HepG2 (cell line): ENCODE results near the gene TBXAS1. TPM values are rescaled to one million over a fixed set of nuclear protein-coding genes. Genes with fewer than 3 reads are reported as not detected.

Experiments used
- HNRNPLL ChIP-seq: fragments of 200-400 bp; formaldehyde crosslinking; IDR thresholded peaks from 2 replicates; pipeline ENCODE4 v1.6.1; 2017; ENCODE audit warnings: mild to moderate bottlenecking, low read depth, low read length; ENCODE audit not compliant: poor library complexity, severe bottlenecking
- NPAS2 ChIP-seq: sonication (generic); formaldehyde crosslinking; IDR thresholded peaks from 2 replicates; pipeline ENCODE4 v1.8.0; 2022; ENCODE audit warnings: mild to moderate bottlenecking, missing genetic modification reagents, borderline replicate concordance
- PITX1 ChIP-seq: sonication (generic); formaldehyde crosslinking; IDR thresholded peaks from 2 replicates; pipeline ENCODE4 v1.5.1; 2020; ENCODE audit warnings: mild to moderate bottlenecking, missing genetic modification reagents
- POGZ ChIP-seq: sonication (generic); formaldehyde crosslinking; IDR thresholded peaks from 2 replicates; pipeline ENCODE4 v1.4.0; 2020; ENCODE audit warnings: mild to moderate bottlenecking, missing genetic modification reagents
- POLR2AphosphoS2 ChIP-seq: IDR thresholded peaks from 2 replicates; pipeline ENCODE4 v1.6.1; 2011; ENCODE audit warnings: low read depth, low read length, improper control_type of control experiment
- ZBTB21 ChIP-seq: sonication (generic); formaldehyde crosslinking; IDR thresholded peaks from 2 replicates; pipeline ENCODE4 v1.4.0; 2020; ENCODE audit warnings: missing genetic modification reagents
- ZNF12 ChIP-seq: sonication (generic); formaldehyde crosslinking; IDR thresholded peaks from 2 replicates; pipeline ENCODE4 v1.5.0; 2020; ENCODE audit warnings: missing genetic modification reagents
- ZNF230 ChIP-seq: sonication (generic); formaldehyde crosslinking; IDR thresholded peaks from 2 replicates; pipeline ENCODE4 v1.4.0; 2020; ENCODE audit warnings: mild to moderate bottlenecking, missing genetic modification reagents
- ZNF263 ChIP-seq: sonication (generic); formaldehyde crosslinking; IDR thresholded peaks from 2 replicates; pipeline ENCODE4 v1.4.0; 2020; ENCODE audit warnings: missing genetic modification reagents
- ZNF30 ChIP-seq: sonication (generic); formaldehyde crosslinking; IDR thresholded peaks from 2 replicates; pipeline ENCODE4 v1.5.0; 2020; ENCODE audit warnings: mild to moderate bottlenecking, missing genetic modification reagents
- ZNF329 ChIP-seq: sonication (generic); formaldehyde crosslinking; IDR thresholded peaks from 2 replicates; pipeline ENCODE4 v1.9.0; 2021; ENCODE audit warnings: low read depth, mild to moderate bottlenecking, missing genetic modification reagents
- polyA plus RNA-seq, 8 experiments: library from polyadenylated mRNA; depleted of rRNA in 3 of 8; stranded (reverse) in 7 of 8; unstranded in 1 of 8; fragments of >200 nt; fragmentation: Illumina TruSeq in 4 of 8; extraction: Trizol in 4 of 8; gene quantifications; 2 replicates each; pipeline versions ENCODE4 v1.2.1 to v1.2.3, GENCODE V29; 2011 to 2016; ENCODE audit warnings: low read depth in 4 of 8, missing spikeins in 1 of 8, mixed read lengths in 1 of 8; ENCODE audit not compliant: insufficient read depth in 1 of 8
- total RNA-seq, 5 experiments: library from RNA; depleted of rRNA; stranded (reverse); fragments of >200 nt; fragmentation: Illumina TruSeq; extraction: Trizol; gene quantifications; 2 replicates each; pipeline ENCODE4 v1.2.3, GENCODE V29; 2016; ENCODE audit warnings: low read depth in 1 of 5
- TF ChIP-seq, protein P1 (sequence below): sonication (generic); formaldehyde crosslinking; IDR thresholded peaks from 2 replicates; pipeline ENCODE4 v1.4.0; 2020; ENCODE audit warnings: mild to moderate bottlenecking, missing genetic modification reagents
- TF ChIP-seq, protein P2 (sequence below): sonication (generic); formaldehyde crosslinking; IDR thresholded peaks from 2 replicates; pipeline ENCODE4 v1.8.0; 2022; ENCODE audit warnings: mild to moderate bottlenecking, missing genetic modification reagents; ENCODE audit not compliant: insufficient replicate concordance
- TF ChIP-seq, protein P3 (sequence below): sonication (generic); formaldehyde crosslinking; IDR thresholded peaks from 2 replicates; pipeline ENCODE4 v1.4.0; 2020; ENCODE audit warnings: mild to moderate bottlenecking, missing genetic modification reagents
- TF ChIP-seq, protein P4 (sequence below): IDR thresholded peaks from 2 replicates; pipeline ENCODE4 v1.6.1; 2018; ENCODE audit warnings: missing genetic modification reagents

The TBXAS1 gene
- total and polyA plus RNA-seq, 2 of the 13 experiments (the other 11 are each of a cell fraction or from before 2014, with no cell fraction given): 4.0 to 4.9 TPM

DNA sequence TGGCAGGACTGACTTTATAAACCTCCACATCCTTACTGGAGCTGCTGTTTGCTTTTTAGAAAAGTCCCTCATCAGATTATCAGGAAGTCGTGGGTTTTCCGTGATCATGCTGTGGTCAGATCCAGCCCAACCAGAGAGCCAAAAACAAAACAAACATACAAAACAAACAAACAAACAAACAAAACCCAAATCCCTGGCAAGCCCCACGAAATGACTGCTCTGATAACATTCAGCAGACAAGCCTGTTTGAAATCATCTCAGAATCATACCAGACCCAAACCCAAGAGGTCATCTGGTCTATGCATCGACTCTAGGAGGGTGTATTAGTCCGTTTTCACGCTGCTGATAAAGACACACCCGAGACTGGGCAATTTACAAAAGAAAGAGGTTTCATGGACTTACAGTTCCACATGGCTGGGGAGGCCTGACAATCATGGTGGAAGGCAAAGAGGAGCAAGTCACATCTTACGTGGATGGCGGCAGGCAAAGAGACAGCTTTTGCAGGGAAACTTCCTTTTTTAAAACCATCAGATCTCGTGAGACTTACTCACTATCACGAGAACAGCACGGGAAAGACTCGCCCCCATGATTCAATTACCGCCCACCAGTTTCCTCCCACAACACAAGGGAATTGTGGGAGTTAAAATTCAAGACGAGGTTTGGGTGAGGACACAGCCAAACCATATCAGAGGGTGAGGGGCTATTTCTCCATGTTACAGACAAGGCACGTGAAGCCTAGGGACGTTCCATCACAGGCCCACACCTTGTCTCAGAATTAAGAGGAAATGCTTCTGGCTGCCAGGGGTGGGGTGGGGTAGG, 148.0 kb downstream of the TBXAS1 start (continued):
- no peak for TF ChIP-seq HNRNPLL
- TF ChIP-seq, protein P1, sequence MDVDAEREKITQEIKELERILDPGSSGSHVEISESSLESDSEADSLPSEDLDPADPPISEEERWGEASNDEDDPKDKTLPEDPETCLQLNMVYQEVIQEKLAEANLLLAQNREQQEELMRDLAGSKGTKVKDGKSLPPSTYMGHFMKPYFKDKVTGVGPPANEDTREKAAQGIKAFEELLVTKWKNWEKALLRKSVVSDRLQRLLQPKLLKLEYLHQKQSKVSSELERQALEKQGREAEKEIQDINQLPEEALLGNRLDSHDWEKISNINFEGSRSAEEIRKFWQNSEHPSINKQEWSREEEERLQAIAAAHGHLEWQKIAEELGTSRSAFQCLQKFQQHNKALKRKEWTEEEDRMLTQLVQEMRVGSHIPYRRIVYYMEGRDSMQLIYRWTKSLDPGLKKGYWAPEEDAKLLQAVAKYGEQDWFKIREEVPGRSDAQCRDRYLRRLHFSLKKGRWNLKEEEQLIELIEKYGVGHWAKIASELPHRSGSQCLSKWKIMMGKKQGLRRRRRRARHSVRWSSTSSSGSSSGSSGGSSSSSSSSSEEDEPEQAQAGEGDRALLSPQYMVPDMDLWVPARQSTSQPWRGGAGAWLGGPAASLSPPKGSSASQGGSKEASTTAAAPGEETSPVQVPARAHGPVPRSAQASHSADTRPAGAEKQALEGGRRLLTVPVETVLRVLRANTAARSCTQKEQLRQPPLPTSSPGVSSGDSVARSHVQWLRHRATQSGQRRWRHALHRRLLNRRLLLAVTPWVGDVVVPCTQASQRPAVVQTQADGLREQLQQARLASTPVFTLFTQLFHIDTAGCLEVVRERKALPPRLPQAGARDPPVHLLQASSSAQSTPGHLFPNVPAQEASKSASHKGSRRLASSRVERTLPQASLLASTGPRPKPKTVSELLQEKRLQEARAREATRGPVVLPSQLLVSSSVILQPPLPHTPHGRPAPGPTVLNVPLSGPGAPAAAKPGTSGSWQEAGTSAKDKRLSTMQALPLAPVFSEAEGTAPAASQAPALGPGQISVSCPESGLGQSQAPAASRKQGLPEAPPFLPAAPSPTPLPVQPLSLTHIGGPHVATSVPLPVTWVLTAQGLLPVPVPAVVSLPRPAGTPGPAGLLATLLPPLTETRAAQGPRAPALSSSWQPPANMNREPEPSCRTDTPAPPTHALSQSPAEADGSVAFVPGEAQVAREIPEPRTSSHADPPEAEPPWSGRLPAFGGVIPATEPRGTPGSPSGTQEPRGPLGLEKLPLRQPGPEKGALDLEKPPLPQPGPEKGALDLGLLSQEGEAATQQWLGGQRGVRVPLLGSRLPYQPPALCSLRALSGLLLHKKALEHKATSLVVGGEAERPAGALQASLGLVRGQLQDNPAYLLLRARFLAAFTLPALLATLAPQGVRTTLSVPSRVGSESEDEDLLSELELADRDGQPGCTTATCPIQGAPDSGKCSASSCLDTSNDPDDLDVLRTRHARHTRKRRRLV (CRISPR knock-in tag): no peak
- TF ChIP-seq POLR2AphosphoS2: no peak
- TF ChIP-seq POGZ: peak; percentile 53
- TF ChIP-seq ZNF329 (CRISPR knock-in tag): no peak
- TF ChIP-seq ZBTB21 (CRISPR knock-in tag): no peak
- TF ChIP-seq, protein P2, sequence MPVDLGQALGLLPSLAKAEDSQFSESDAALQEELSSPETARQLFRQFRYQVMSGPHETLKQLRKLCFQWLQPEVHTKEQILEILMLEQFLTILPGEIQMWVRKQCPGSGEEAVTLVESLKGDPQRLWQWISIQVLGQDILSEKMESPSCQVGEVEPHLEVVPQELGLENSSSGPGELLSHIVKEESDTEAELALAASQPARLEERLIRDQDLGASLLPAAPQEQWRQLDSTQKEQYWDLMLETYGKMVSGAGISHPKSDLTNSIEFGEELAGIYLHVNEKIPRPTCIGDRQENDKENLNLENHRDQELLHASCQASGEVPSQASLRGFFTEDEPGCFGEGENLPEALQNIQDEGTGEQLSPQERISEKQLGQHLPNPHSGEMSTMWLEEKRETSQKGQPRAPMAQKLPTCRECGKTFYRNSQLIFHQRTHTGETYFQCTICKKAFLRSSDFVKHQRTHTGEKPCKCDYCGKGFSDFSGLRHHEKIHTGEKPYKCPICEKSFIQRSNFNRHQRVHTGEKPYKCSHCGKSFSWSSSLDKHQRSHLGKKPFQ (CRISPR knock-in tag): no peak
- no peak for TF ChIP-seq ZNF230 (CRISPR knock-in tag)
- TF ChIP-seq ZNF30 (CRISPR knock-in tag): no peak
- no peak for TF ChIP-seq PITX1 (CRISPR knock-in tag)
- TF ChIP-seq ZNF12: no peak
- TF ChIP-seq ZNF263 (CRISPR knock-in tag): no peak
- TF ChIP-seq NPAS2 (CRISPR knock-in tag): no peak
- TF ChIP-seq, protein P3, sequence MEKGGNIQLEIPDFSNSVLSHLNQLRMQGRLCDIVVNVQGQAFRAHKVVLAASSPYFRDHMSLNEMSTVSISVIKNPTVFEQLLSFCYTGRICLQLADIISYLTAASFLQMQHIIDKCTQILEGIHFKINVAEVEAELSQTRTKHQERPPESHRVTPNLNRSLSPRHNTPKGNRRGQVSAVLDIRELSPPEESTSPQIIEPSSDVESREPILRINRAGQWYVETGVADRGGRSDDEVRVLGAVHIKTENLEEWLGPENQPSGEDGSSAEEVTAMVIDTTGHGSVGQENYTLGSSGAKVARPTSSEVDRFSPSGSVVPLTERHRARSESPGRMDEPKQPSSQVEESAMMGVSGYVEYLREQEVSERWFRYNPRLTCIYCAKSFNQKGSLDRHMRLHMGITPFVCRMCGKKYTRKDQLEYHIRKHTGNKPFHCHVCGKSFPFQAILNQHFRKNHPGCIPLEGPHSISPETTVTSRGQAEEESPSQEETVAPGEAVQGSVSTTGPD (CRISPR knock-in tag): no peak
- TF ChIP-seq, protein P4, sequence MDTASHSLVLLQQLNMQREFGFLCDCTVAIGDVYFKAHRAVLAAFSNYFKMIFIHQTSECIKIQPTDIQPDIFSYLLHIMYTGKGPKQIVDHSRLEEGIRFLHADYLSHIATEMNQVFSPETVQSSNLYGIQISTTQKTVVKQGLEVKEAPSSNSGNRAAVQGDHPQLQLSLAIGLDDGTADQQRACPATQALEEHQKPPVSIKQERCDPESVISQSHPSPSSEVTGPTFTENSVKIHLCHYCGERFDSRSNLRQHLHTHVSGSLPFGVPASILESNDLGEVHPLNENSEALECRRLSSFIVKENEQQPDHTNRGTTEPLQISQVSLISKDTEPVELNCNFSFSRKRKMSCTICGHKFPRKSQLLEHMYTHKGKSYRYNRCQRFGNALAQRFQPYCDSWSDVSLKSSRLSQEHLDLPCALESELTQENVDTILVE (CRISPR knock-in tag): no peak
